Measurements from ENCODE around the gene NSD1.

GRCh38 chr5:177327539-177328522 lies 194.3 kb downstream of the NSD1 start:
- TF ChIP-seq CTCF (IDR thresholded peaks at IDR 0.05; ENCODE audit: insufficient read depth, low read length) (no peak), REST (IDR thresholded peaks at IDR 0.05; ENCODE audit: insufficient replicate concordance, low read depth) (no peak)
